ENCODE data around the gene MYL2. TPM values are rescaled to one million over a fixed set of nuclear protein-coding genes. Genes with fewer than 3 reads are reported as not detected.

MYL2 gene
- total RNA-seq, 6 experiments from 2014 or later = not detected

- Mint-ChIP-seq H3K27me3 (ENCODE audit: insufficient read depth) (peaks cover 25% of the 10 kb centered on the region), H3K9me3 (no peaks in the 10 kb centered on the region), H3K4me3 (no peak overlapping the region), H3K4me1 (ENCODE audit: low read depth) (no peaks in the 10 kb centered on the region; the same call in 1 of the 2 replicates), H3K27ac (no peak overlapping the region), H3K36me3 (ENCODE audit: low read depth) (no peaks in the 10 kb centered on the region)
- no peak for TF ChIP-seq CTCF (IDR thresholded peaks at IDR 0.05)
- no peak for DNase-seq
Measured at GRCh38 chr12:110906516-110906915, 13.9 kb downstream of the MYL2 start.

GRCh38 chr12:110906083-110906482, 14.3 kb downstream of the MYL2 start:
- Mint-ChIP-seq H3K4me1 (ENCODE audit: low read depth) (no peaks in the 10 kb centered on the region; the same call in 1 of the 2 replicates), H3K9me3 (no peaks in the 10 kb centered on the region), H3K4me3 (no peak overlapping the region), H3K27me3 (ENCODE audit: insufficient read depth) (peaks cover 25% of the 10 kb centered on the region), H3K36me3 (ENCODE audit: low read depth) (no peaks in the 10 kb centered on the region), H3K27ac (no peak overlapping the region)
- DNase-seq = no peak
- no peak for TF ChIP-seq CTCF (IDR thresholded peaks at IDR 0.05)

DNA sequence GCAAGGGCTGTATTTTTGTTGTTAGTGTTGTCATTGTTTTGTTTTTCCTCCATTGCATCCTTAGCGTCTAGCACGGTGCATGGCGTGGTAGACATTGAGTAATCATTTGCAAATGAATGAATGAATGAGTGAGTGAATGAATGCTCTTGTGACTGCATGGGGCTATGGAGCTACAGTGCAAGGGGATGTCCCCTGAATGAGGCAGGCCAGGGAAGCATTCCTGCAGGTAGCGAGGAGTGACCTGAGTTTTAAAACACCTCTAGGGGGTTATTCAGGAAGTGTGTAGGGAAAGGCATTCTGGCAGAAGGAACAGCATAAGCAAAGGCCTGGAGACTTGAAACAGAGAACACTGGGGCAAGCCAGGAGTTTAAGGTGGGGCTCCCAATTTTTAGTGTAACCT, 16.9 kb downstream of the MYL2 start:
- Mint-ChIP-seq H3K27ac (no peak overlapping the region), H3K4me1 (ENCODE audit: low read depth) (no peaks in the 10 kb centered on the region; the same call in 1 of the 2 replicates), H3K36me3 (ENCODE audit: low read depth) (no peaks in the 10 kb centered on the region), H3K4me3 (no peak overlapping the region), H3K9me3 (no peaks in the 10 kb centered on the region), H3K27me3 (ENCODE audit: insufficient read depth) (peaks cover 23% of the 10 kb centered on the region)
- TF ChIP-seq CTCF (IDR thresholded peaks at IDR 0.05) = no peak
- no peak for DNase-seq

DNA sequence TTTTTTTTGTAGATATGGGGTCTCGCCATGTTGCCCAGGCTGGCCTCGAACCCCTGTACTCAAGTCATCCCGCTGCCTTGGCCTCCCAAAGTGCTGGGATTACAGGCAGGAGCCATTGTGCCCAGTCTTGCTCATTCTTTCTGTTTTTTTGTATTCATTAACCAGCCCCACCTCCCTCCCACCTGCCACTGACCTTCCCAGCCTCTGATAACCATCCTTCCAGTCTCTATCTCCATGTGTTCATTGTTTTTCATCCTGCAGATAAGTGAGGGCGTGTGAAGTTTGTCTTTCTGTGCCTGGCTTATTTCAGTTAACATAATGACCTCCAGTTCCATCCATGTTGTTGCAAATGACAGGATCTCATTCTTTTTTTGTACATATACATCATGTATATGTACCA, 19.0 kb downstream of the MYL2 start:
- no peak for DNase-seq
- Mint-ChIP-seq H3K4me3 (no peak overlapping the region), H3K27me3 (ENCODE audit: insufficient read depth) (peaks cover 17% of the 10 kb centered on the region), H3K4me1 (ENCODE audit: low read depth) (no peaks in the 10 kb centered on the region), H3K27ac (no peak overlapping the region), H3K9me3 (no peaks in the 10 kb centered on the region), H3K36me3 (ENCODE audit: low read depth) (no peaks in the 10 kb centered on the region)
- TF ChIP-seq CTCF (IDR thresholded peaks at IDR 0.05) = no peak

DNA sequence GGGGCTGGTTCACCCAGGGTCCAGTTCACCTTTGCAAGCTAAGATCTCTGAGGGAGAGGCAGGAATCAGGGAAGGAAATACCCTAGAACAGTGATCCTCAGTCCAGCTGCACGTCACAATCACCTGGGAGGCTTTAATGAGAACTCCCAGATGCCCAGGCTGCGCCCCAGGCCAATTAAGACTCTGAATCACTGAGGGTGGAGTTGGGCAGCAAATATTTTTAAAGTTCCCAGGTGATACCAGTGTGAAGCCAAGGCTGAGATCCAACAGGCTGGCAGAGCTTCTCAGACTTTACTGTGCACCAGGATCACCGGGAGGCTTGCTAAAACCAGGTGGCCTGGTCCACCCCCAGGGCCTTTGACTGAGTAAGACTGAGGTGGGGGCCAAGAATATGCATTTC, 23.8 kb downstream of the MYL2 start:
- Mint-ChIP-seq H3K27ac (no peak overlapping the region), H3K36me3 (ENCODE audit: low read depth) (no peaks in the 10 kb centered on the region), H3K9me3 (no peaks in the 10 kb centered on the region), H3K4me1 (ENCODE audit: low read depth) (no peaks in the 10 kb centered on the region), H3K27me3 (ENCODE audit: insufficient read depth) (peaks cover 15% of the 10 kb centered on the region), H3K4me3 (no peak overlapping the region)
- TF ChIP-seq CTCF (IDR thresholded peaks at IDR 0.05) = no peak
- DNase-seq = no peak

DNA sequence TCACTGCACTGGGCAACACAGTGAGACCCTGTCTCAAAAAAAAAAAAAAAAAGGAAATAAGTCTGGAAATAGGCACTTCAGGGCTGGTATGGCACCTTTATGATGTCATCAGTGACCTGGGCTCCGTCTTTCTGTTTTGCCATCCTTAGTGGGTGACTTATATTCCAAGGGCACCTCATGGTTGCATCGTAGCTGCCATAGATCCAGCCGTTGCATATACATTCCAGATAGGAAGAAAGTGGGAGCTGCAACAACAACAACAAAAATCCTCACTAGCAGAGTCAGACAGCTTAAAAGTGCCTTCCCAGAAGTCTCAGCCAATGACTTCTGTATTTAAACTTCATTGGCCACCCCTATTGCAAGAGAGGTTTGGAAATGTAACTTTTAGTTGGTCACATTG, 26.4 kb downstream of the MYL2 start:
- H3K27me3 Mint-ChIP-seq (ENCODE audit: insufficient read depth) = peaks cover 22% of the 10 kb centered on the region

More for the DNA sequence above, 26.4 kb downstream of the MYL2 start:
- Mint-ChIP-seq H3K27ac (no peak overlapping the region), H3K36me3 (ENCODE audit: low read depth) (no peaks in the 10 kb centered on the region), H3K4me1 (ENCODE audit: low read depth) (no peaks in the 10 kb centered on the region), H3K4me3 (no peak overlapping the region), H3K9me3 (no peaks in the 10 kb centered on the region)
- no peak for TF ChIP-seq CTCF (IDR thresholded peaks at IDR 0.05)
- no peak for DNase-seq

Data from HFFc6 (cell line).